ENCODE measurements around the gene IMPDH1. TPM values are rescaled to one million over a fixed set of nuclear protein-coding genes. Genes with fewer than 3 reads are reported as not detected.

The IMPDH1 gene
- total RNA-seq, 2 donors from 2014 or later = 48.2 to 91.6 TPM

GRCh38 chr7:128403676-128404075 is 6.1 kb downstream of the IMPDH1 start:
- no peak for TF ChIP-seq POLR2AphosphoS5 (IDR thresholded peaks at IDR 0.05)
- no peak for TF ChIP-seq POLR2A (IDR thresholded peaks at IDR 0.05)
- TF ChIP-seq, protein P1, sequence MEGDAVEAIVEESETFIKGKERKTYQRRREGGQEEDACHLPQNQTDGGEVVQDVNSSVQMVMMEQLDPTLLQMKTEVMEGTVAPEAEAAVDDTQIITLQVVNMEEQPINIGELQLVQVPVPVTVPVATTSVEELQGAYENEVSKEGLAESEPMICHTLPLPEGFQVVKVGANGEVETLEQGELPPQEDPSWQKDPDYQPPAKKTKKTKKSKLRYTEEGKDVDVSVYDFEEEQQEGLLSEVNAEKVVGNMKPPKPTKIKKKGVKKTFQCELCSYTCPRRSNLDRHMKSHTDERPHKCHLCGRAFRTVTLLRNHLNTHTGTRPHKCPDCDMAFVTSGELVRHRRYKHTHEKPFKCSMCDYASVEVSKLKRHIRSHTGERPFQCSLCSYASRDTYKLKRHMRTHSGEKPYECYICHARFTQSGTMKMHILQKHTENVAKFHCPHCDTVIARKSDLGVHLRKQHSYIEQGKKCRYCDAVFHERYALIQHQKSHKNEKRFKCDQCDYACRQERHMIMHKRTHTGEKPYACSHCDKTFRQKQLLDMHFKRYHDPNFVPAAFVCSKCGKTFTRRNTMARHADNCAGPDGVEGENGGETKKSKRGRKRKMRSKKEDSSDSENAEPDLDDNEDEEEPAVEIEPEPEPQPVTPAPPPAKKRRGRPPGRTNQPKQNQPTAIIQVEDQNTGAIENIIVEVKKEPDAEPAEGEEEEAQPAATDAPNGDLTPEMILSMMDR (IDR thresholded peaks at IDR 0.05) = no peak
- H3K9me3 ChIP-seq = no peaks in the 10 kb centered on the region
- no peaks in the 10 kb centered on the region for H3K27me3 ChIP-seq (replicated peaks; ENCODE audit: insufficient read depth)
- H3K27ac ChIP-seq = no peak overlapping the region
- DNase-seq (ENCODE audit: low spot score) = no peak
- no peak overlapping the region for H3K4me3 ChIP-seq
- 74% methylated on average over 5 of the region's 5 CpGs for WGBS
- no peaks in the 10 kb centered on the region for H3K36me3 ChIP-seq
- intact Hi-C loops (cut with DNase I) = loop anchor here (10.0 kb wide), 1 partner anchor 51 kb away; the partner anchor contains the start of gene HILPDA
- H3K4me1 ChIP-seq (replicated peaks) = peaks cover 23% of the 10 kb centered on the region

GRCh38 chr7:128402356-128402755 is 7.4 kb downstream of the IMPDH1 start:
- H3K4me3 ChIP-seq = no peak overlapping the region
- no peaks in the 10 kb centered on the region for H3K27me3 ChIP-seq (replicated peaks; ENCODE audit: insufficient read depth)
- peaks cover 14% of the 10 kb centered on the region for H3K4me1 ChIP-seq (replicated peaks)
- no peaks in the 10 kb centered on the region for H3K9me3 ChIP-seq
- peaks cover 0 to 11% of the 10 kb centered on the region in 2 donors for H3K36me3 ChIP-seq
- H3K27ac ChIP-seq = no peak overlapping the region
- TF ChIP-seq, protein P1 (IDR thresholded peaks at IDR 0.05) = no peak
- no peak for TF ChIP-seq POLR2A (IDR thresholded peaks at IDR 0.05)
- TF ChIP-seq POLR2AphosphoS5 (IDR thresholded peaks at IDR 0.05) = no peak
- intact Hi-C loops (cut with DNase I) = loop anchor here (10.0 kb wide), 1 partner anchor 52 kb away; the partner anchor contains the start of gene HILPDA
- DNase-seq (ENCODE audit: low spot score) = no peak
- 78% methylated on average over 2 of the region's 2 CpGs for WGBS

DNA sequence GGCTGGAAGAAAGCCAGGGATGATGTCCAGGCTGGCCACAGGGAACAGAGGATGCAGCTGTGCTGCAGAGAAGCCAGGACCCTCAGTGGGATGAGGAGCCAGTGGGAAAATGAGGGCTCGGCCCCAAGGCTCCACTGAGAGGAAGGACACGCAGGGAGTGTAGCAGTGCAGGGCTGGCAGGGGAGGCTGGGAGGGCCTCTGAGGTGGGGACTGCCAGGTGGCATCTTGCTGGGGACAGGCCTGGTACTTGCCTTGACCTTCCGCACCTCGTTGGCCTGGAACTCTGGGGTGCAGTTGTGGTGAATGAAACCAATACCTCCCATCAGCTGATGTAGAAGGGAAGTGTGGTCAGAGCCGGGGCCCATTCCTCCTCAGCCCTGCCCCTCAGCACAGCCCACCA is 9.2 kb downstream of the IMPDH1 start:
- peaks cover 0 to 19% of the 10 kb centered on the region in 2 donors for H3K36me3 ChIP-seq
- TF ChIP-seq POLR2A (IDR thresholded peaks at IDR 0.05) (no peak), POLR2AphosphoS5 (IDR thresholded peaks at IDR 0.05) (no peak)
- TF ChIP-seq, protein P1 (IDR thresholded peaks at IDR 0.05) = no peak
- whole genome bisulfite sequencing = 84% methylated on average over 5 of the region's 5 CpGs
- H3K4me1 ChIP-seq (replicated peaks) = peaks cover 12% of the 10 kb centered on the region
- intact Hi-C loops (cut with DNase I) = loop anchor here (10.0 kb wide), 1 partner anchor 54 kb away; the partner anchor contains the start of gene HILPDA
- H3K9me3 ChIP-seq = no peaks in the 10 kb centered on the region
- no peak for DNase-seq (ENCODE audit: low spot score)
- no peak overlapping the region for H3K4me3 ChIP-seq
- H3K27ac ChIP-seq = no peak overlapping the region
- no peaks in the 10 kb centered on the region for H3K27me3 ChIP-seq (replicated peaks; ENCODE audit: insufficient read depth)

DNA sequence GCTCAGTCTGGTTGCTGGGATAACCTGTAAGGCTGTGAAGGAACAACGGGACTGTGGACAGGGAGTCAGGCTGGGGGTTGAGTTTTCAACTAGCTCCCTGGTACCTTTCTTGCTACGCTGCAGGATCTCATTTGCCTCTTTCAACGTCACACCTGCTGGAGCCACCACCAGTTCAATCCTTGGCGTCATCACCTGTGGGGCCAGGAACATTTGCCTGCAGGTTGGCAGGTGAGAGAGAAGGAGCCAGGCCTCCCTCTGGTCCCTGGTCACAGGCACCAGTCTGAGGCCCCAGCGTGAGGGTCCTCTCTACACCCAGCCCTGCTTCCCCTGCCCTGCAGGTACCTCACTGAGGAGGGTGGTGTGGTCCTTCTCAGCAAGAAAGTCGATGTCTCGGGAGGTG is 9.8 kb downstream of the IMPDH1 start:
- no peak for TF ChIP-seq POLR2AphosphoS5 (IDR thresholded peaks at IDR 0.05)
- TF ChIP-seq POLR2A (IDR thresholded peaks at IDR 0.05) = no peak
- TF ChIP-seq, protein P1 (IDR thresholded peaks at IDR 0.05) = no peak
- Histone ChIP-seq H3K36me3 (peaks cover 0 to 19% of the 10 kb centered on the region in 2 donors), H3K27ac (no peak overlapping the region), H3K4me3 (no peak overlapping the region), H3K27me3 (replicated peaks; ENCODE audit: insufficient read depth) (no peaks in the 10 kb centered on the region), H3K4me1 (replicated peaks) (peaks cover 10% of the 10 kb centered on the region), H3K9me3 (no peaks in the 10 kb centered on the region)
- 91% methylated on average over 5 of the region's 7 CpGs for WGBS
- DNase-seq (ENCODE audit: low spot score) = no peak
- intact Hi-C loops (cut with DNase I) = loop anchor here (10.0 kb wide), 1 partner anchor 55 kb away; the partner anchor contains the start of gene HILPDA

- H3K27me3 ChIP-seq (replicated peaks; ENCODE audit: insufficient read depth) = no peaks in the 10 kb centered on the region
- DNase-seq (ENCODE audit: low spot score) = no peak
- no peaks in the 10 kb centered on the region for H3K9me3 ChIP-seq
- TF ChIP-seq POLR2A (IDR thresholded peaks at IDR 0.05) (no peak), POLR2AphosphoS5 (IDR thresholded peaks at IDR 0.05) (no peak)
- TF ChIP-seq, protein P1 (IDR thresholded peaks at IDR 0.05) = no peak
- WGBS = 52% methylated on average over 5 of the region's 6 CpGs
- H3K4me3 ChIP-seq = no peak overlapping the region
- H3K4me1 ChIP-seq (replicated peaks) = no peaks in the 10 kb centered on the region
- H3K27ac ChIP-seq = no peak overlapping the region
- peaks cover 0 to 26% of the 10 kb centered on the region in 2 donors for H3K36me3 ChIP-seq
- intact Hi-C loops (cut with DNase I) = no loop called here
These were observed 11.0 kb downstream of the IMPDH1 start for GRCh38 chr7:128398841-128399135.
